Activated CD4-positive, alpha-beta T cell treated with anti-CD3 and anti-CD28 coated beads, Interleukin-2, amount 10 ng/mL, durations not matched to agents 7 days and 5 days (primary cell): Measurements from ENCODE around the gene ZBBX. TPM values are rescaled to one million over a fixed set of nuclear protein-coding genes. Genes with fewer than 3 reads are reported as not detected.

Experiments
- total RNA-seq, 2 experiments: library from RNA; stranded (reverse); gene quantifications; one replicate each; pipeline ENCODE4 v1.2.3, GENCODE V29; 2021

Gene ZBBX
- total RNA-seq, 2 experiments from 2014 or later: not detected

Other genes starting within 250 kb of the ZBBX start
- gene SERPINI2, start 93.7 kb upstream of the ZBBX start, total RNA-seq: not detected